Liver (tissue), 3 donors: Measurements from ENCODE around the gene SLBP.

Experiments
- FOXA1 ChIP-seq: IDR thresholded peaks from 2 replicates; pipeline ENCODE4 v1.6.1; 2016; ENCODE audit warnings: antibody characterized with exemption
- GABPA ChIP-seq, 2 donors: IDR thresholded peaks in 1 of 2; conservative IDR thresholded peaks in 1 of 2; 2 replicates each; pipeline ENCODE4 v1.6.1; 2016; ENCODE audit warnings: antibody characterized with exemption in 2 of 2, mild to moderate bottlenecking in 1 of 2, moderate library complexity in 1 of 2
- HNF4A ChIP-seq, 2 donors: conservative IDR thresholded peaks; 2 replicates each; pipeline ENCODE4 v1.6.1; 2016; ENCODE audit warnings: antibody characterized with exemption in 2 of 2, mild to moderate bottlenecking in 2 of 2
- JUND ChIP-seq, 2 donors: IDR thresholded peaks; 2 replicates each; pipeline ENCODE4 v1.6.1; 2016; ENCODE audit warnings: antibody characterized with exemption in 2 of 2
- RAD21 ChIP-seq, 2 donors: IDR thresholded peaks; 2 replicates each; pipeline ENCODE4 v1.6.1; 2016; ENCODE audit warnings: antibody characterized with exemption in 2 of 2, mild to moderate bottlenecking in 2 of 2
- RXRA ChIP-seq, 2 donors: IDR thresholded peaks; 2 replicates each; pipeline ENCODE4 v1.6.1; 2017 to 2018; ENCODE audit warnings: antibody characterized with exemption in 2 of 2, mild to moderate bottlenecking in 1 of 2
- SP1 ChIP-seq: IDR thresholded peaks from 2 replicates; pipeline ENCODE4 v1.6.1; 2018; ENCODE audit warnings: antibody characterized with exemption, mild to moderate bottlenecking
- TAF1 ChIP-seq: conservative IDR thresholded peaks from 2 replicates; pipeline ENCODE4 v1.6.1; 2016; ENCODE audit warnings: antibody characterized with exemption, mild to moderate bottlenecking
- YY1 ChIP-seq: IDR thresholded peaks from 2 replicates; pipeline ENCODE4 v1.6.1; 2016; ENCODE audit warnings: antibody characterized with exemption, mild to moderate bottlenecking
- TF ChIP-seq, protein P1 (sequence below): fragments of 150-350 bp; IDR thresholded peaks from 2 replicates; pipeline ENCODE4 v1.5.1; 2017; ENCODE audit warnings: improper control_type of control experiment, low read depth, low read length; ENCODE audit not compliant: missing input control
- TF ChIP-seq, protein P2 (sequence below): IDR thresholded peaks from 2 replicates; pipeline ENCODE4 v1.6.1; 2016; ENCODE audit warnings: antibody characterized with exemption, mild to moderate bottlenecking
- TF ChIP-seq, protein P3 (sequence below): IDR thresholded peaks from 2 replicates; pipeline ENCODE4 v1.6.1; 2016; ENCODE audit warnings: antibody characterized with exemption
- TF ChIP-seq, protein P4 (sequence below): IDR thresholded peaks from 2 replicates; pipeline ENCODE4 v1.6.1; 2016; ENCODE audit warnings: antibody characterized with exemption
- donor health status: healthy.
- donor health status: healthy.

- TF ChIP-seq, protein P1, sequence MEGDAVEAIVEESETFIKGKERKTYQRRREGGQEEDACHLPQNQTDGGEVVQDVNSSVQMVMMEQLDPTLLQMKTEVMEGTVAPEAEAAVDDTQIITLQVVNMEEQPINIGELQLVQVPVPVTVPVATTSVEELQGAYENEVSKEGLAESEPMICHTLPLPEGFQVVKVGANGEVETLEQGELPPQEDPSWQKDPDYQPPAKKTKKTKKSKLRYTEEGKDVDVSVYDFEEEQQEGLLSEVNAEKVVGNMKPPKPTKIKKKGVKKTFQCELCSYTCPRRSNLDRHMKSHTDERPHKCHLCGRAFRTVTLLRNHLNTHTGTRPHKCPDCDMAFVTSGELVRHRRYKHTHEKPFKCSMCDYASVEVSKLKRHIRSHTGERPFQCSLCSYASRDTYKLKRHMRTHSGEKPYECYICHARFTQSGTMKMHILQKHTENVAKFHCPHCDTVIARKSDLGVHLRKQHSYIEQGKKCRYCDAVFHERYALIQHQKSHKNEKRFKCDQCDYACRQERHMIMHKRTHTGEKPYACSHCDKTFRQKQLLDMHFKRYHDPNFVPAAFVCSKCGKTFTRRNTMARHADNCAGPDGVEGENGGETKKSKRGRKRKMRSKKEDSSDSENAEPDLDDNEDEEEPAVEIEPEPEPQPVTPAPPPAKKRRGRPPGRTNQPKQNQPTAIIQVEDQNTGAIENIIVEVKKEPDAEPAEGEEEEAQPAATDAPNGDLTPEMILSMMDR = no peak
- TF ChIP-seq, protein P2, sequence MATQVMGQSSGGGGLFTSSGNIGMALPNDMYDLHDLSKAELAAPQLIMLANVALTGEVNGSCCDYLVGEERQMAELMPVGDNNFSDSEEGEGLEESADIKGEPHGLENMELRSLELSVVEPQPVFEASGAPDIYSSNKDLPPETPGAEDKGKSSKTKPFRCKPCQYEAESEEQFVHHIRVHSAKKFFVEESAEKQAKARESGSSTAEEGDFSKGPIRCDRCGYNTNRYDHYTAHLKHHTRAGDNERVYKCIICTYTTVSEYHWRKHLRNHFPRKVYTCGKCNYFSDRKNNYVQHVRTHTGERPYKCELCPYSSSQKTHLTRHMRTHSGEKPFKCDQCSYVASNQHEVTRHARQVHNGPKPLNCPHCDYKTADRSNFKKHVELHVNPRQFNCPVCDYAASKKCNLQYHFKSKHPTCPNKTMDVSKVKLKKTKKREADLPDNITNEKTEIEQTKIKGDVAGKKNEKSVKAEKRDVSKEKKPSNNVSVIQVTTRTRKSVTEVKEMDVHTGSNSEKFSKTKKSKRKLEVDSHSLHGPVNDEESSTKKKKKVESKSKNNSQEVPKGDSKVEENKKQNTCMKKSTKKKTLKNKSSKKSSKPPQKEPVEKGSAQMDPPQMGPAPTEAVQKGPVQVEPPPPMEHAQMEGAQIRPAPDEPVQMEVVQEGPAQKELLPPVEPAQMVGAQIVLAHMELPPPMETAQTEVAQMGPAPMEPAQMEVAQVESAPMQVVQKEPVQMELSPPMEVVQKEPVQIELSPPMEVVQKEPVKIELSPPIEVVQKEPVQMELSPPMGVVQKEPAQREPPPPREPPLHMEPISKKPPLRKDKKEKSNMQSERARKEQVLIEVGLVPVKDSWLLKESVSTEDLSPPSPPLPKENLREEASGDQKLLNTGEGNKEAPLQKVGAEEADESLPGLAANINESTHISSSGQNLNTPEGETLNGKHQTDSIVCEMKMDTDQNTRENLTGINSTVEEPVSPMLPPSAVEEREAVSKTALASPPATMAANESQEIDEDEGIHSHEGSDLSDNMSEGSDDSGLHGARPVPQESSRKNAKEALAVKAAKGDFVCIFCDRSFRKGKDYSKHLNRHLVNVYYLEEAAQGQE = no peak
- TF ChIP-seq FOXA1 (no peak), SP1 (no peak), RAD21 (IDR thresholded peaks at IDR 0.05) (no peak), YY1 (no peak), GABPA (IDR thresholded peaks at IDR 0.05 in 1 of 2, conservative IDR thresholded peaks at IDR 0.05 in 1 of 2) (no peak), HNF4A (conservative IDR thresholded peaks at IDR 0.05) (no peak), JUND (IDR thresholded peaks at IDR 0.05) (no peak), RXRA (IDR thresholded peaks at IDR 0.05) (no peak), TAF1 (no peak)
- TF ChIP-seq, protein P3, sequence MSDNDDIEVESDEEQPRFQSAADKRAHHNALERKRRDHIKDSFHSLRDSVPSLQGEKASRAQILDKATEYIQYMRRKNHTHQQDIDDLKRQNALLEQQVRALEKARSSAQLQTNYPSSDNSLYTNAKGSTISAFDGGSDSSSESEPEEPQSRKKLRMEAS = no peak
- TF ChIP-seq, protein P4, sequence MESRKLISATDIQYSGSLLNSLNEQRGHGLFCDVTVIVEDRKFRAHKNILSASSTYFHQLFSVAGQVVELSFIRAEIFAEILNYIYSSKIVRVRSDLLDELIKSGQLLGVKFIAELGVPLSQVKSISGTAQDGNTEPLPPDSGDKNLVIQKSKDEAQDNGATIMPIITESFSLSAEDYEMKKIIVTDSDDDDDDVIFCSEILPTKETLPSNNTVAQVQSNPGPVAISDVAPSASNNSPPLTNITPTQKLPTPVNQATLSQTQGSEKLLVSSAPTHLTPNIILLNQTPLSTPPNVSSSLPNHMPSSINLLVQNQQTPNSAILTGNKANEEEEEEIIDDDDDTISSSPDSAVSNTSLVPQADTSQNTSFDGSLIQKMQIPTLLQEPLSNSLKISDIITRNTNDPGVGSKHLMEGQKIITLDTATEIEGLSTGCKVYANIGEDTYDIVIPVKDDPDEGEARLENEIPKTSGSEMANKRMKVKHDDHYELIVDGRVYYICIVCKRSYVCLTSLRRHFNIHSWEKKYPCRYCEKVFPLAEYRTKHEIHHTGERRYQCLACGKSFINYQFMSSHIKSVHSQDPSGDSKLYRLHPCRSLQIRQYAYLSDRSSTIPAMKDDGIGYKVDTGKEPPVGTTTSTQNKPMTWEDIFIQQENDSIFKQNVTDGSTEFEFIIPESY = no peak
These were observed 64.7 kb downstream of the SLBP start for GRCh38 chr4:1647432-1647831.
